Body of pancreas (tissue), 4 donors: ENCODE measurements around the gene CABP5.

Experiments
- CTCF ChIP-seq, 7 experiments: fragments of 450-650 bp in 4 of 7; fragments of 200-600 bp in 3 of 7; sonication (generic) in 3 of 7; IDR thresholded peaks; one replicate each; pipeline ENCODE4 v1.5.1; 2016 to 2019; ENCODE audit warnings: antibody characterized with exemption in 7 of 7
- POLR2A ChIP-seq, 3 donors: fragments of 450-650 bp; IDR thresholded peaks; one replicate each; pipeline ENCODE4 v1.6.1; 2016; ENCODE audit warnings: antibody characterized with exemption in 3 of 3, mild to moderate bottlenecking in 2 of 3

GRCh38 chr19:48004236-48004635 is 39.6 kb downstream of the CABP5 start:
- TF ChIP-seq CTCF (IDR thresholded peaks at IDR 0.05) (no peak), POLR2A (IDR thresholded peaks at IDR 0.05) (no peak)
